Suppressor macrophage treated with lipopolysaccharide for 4 hours (primary cell): Measurements from ENCODE around the gene PIBF1.
"Not testable (repeated sequence)": the region's sequence is repeated elsewhere in the genome, so short reads cannot be mapped to it uniquely, and the experiment has no call there.

ENCODE experiments used
- DNase-seq: peaks from one replicate; pipeline ENCODE4 v3.0.0-alpha.2; 2020

The PIBF1 gene

DNA sequence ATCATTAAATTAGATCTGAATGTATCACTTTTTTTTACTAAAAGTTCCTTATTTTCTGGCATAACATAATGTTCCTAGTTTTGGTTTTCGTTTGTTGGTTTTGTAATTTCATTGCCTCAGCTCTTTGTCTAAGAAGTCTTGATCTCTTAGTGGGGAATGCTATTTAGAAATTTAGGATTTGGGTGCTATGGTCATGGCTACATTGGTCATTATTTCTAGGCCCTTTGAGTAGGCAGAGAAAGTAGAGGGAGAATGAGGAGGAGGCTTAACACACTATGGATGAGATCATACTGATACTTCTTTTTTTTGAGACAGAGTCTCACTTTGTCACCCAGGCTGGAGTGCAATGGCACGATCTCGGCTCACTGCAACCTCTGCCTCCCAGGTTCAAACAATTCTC, 41.8 kb downstream of the PIBF1 start:
- peak; percentile 77 for DNase-seq

- no peak for DNase-seq
These were observed 52.7 kb downstream of the PIBF1 start for GRCh38 chr13:72834601-72835000.

- DNase-seq, result peak; percentile 28
These were observed 58.0 kb downstream of the PIBF1 start for GRCh38 chr13:72839831-72840426.

- no peak for DNase-seq
These were observed 61.1 kb downstream of the PIBF1 start for GRCh38 chr13:72842991-72843390.

DNA sequence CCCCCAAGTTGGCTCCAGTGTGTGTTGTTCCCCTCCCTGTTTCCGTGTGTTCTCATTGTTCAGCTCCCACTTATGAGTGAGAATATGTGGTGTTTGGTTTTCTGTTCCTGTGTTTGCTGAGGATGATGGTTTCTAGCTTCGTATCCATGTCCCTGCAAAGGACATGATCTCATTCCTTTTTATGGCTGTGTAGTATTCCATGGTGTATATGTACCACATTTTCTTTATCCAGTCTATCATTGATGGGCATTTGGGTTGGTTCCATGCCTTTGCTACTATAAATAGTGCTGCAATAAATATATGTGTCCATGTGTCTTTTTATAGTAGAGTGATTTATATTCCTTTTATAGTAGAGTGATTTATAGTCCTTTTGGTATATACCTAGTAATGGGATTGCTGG, 63.2 kb downstream of the PIBF1 start:
- not testable (repeated sequence) for DNase-seq

GRCh38 chr13:72849571-72849970, 67.6 kb downstream of the PIBF1 start:
- DNase-seq, result no peak

GRCh38 chr13:72850959-72851677, 69.2 kb downstream of the PIBF1 start:
- no peak for DNase-seq

DNA sequence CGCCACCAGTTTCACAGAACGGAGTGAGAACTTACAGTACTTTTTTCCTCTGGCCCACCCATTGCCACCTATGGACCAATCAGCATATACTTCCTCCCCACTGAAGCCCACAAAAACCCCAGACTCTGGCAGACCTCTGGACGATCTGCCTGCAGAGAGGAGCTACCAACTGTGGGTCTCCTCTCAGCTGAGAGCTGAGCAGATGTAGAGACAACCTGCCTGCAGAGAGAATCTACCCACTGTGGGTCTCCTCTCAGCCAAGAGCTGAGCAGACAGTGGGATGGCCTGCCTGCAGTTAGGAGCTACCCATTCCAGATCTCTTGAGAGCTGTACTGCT, 69.7 kb downstream of the PIBF1 start:
- DNase-seq, result no peak

DNA sequence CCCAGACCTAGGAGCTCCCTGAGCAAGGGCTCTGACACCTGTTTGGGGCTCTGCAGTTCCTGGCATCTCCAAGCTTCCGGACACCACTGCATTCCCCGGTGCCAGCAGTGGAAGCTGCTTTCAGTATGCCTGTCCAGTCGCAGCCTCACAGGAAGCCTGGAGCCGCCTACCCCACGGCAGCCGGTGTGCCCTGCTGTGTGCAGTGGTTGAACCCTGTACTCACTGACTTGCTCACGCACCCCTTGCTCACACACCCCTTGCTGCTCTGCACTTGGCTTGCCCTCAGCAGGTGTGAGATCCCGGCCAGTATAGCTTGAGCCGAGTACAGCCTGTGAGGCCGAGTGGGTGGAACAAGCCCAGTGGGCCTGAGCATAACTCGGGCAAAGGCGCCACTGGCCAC, 70.3 kb downstream of the PIBF1 start:
- DNase-seq, result no peak

DNA sequence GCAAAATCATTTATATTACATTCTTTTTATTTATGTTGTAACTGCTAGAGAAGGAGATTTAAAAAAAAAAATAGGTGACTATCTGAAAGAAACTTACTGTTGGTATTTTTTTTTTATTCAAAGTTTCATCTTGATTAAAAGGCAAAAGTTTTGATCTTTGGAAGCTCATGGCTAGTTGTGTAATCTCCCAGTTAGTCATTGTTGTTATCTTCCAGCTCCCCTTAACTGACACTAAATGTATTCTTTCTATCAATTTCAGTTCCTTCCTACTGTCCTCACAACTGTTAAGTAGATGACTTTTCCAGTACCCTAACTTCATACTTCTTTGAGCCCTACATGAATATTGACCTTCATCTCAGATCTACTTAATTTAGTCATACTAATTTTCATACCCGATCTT, 71.1 kb downstream of the PIBF1 start:
- no peak for DNase-seq

GRCh38 chr13:72864142-72865011, 82.4 kb downstream of the PIBF1 start:
- DNase-seq, result peak; percentile 9

- no peak for DNase-seq
These were observed 86.3 kb downstream of the PIBF1 start for GRCh38 chr13:72868229-72868628.

GRCh38 chr13:72875233-72875632, 93.3 kb downstream of the PIBF1 start:
- no peak for DNase-seq

DNA sequence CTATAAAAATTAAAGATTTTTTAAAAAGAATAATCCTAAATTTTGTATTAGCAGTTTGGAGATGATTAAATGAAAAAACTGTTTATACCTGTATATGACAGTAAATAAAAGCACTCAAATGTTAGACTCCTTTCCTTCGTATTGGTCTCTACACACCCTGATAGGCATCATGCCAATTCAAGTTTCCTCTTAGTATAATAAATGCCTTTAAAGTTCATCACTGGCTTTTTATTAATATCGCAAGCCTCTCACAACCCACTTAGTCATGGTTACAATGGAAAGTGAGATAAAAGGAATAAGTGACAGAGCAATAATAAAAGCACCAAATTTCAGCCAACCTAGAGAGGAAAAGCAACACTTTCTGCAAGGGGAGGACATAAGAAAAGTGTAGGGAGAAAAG, 102.2 kb downstream of the PIBF1 start:
- no peak for DNase-seq

GRCh38 chr13:72886272-72887067, 104.5 kb downstream of the PIBF1 start:
- no peak for DNase-seq

DNA sequence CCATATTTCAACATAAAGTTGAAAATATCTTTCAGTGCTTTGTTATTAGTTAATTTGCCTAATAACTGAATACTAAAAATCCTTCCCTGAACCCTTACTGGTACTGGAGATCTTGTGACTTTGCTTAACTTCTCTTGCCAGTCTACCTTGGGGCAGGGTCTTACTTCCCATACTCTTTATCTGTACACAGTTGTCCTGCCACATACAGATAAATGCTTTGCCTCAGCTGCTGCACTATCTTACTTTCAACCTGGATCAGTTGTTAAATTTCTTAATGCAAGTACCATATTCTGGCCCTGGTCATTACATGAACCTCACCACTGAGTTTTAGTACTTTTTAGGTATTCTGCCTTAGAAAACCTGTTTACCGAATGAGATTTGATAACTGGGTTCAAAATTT, 107.6 kb downstream of the PIBF1 start:
- no peak for DNase-seq

DNA sequence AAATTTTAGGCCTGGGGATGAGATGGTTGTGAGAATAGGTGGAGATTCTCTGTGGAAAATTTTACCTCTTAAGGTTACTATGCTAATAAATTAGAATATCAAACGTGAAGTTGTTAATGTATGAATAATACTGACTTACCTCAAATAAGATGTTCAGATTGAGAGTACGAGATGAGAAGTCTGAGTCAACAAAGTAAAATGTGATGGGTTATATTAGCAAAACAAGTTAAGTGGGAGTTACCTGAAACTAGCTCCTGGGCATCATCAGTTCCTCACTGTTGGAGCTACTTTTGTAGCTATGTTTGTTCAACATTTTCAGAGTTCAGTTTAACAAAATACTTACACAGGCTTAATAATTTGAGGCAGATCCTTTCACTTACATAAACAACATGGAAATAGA, 108.6 kb downstream of the PIBF1 start:
- DNase-seq, result no peak

DNA sequence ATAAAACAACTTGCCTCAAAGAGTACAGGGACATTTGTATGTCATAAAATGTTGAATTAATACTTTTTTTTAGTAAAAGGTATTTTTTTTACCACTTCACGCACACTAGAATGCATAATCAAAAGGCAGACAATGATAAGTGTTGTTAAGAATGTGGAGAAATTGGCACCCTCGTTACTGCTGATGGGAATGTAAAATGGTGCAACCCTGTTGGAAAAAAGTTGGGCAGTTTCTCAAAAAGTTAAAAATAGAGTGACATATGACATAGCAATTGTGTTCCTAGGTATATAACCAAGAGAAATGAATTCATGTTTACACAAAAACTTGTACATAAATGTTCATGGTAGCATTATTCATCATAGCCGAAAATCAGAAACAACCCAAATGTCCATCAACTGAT, 109.5 kb downstream of the PIBF1 start:
- DNase-seq, result no peak

DNA sequence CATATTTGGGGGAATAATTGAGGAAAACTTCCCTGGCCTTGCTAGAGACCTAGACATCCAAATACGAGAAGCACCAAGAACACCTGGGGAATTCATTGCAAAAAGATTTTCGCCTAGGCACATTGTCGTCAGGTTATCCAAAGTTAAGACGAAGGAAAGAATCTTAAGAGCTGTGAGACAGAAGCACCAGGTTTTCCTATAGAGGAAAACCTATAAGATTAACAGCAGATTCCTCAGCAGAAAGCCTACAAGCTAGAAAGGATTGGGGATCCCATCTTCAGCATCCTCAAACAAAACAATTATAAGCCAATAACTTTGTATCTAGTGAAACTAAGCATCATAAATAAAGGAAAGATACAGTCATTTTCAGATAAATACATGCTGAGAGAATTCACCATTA, 114.9 kb downstream of the PIBF1 start:
- no peak for DNase-seq

GRCh38 chr13:72901546-72901945, 119.6 kb downstream of the PIBF1 start:
- DNase-seq, result not testable (repeated sequence)

- DNase-seq, result no peak
These were observed 126.5 kb downstream of the PIBF1 start for GRCh38 chr13:72908416-72908815.

GRCh38 chr13:72911981-72912380, 130.0 kb downstream of the PIBF1 start:
- no peak for DNase-seq

- no peak for DNase-seq
These were observed 138.2 kb downstream of the PIBF1 start for GRCh38 chr13:72920097-72920496.
